Medulla oblongata (tissue), 1 donor: Measurements from ENCODE around the gene GPC5.

Experiments used
- DNase-seq: peaks from one replicate; pipeline ENCODE4 v3.0.0-alpha.2; 2015; ENCODE audit errors: extremely low spot score

The GPC5 gene

GRCh38 chr13:91537376-91537775 lies 139.0 kb downstream of the GPC5 start:
- DNase-seq: no peak

- no peak for DNase-seq
These were observed 141.1 kb downstream of the GPC5 start for GRCh38 chr13:91539286-91540157.

GRCh38 chr13:91540158-91540736 lies 141.8 kb downstream of the GPC5 start:
- DNase-seq: no peak

GRCh38 chr13:91544723-91545122 lies 146.3 kb downstream of the GPC5 start:
- peak; percentile 23 for DNase-seq

- no peak for DNase-seq
These were observed 148.5 kb downstream of the GPC5 start for GRCh38 chr13:91546900-91547299.

- DNase-seq: no peak
These were observed 155.2 kb downstream of the GPC5 start for GRCh38 chr13:91553584-91553983.

- DNase-seq: no peak
These were observed 155.7 kb downstream of the GPC5 start for GRCh38 chr13:91554101-91554500.

GRCh38 chr13:91557328-91558090 lies 159.1 kb downstream of the GPC5 start:
- no peak for DNase-seq

GRCh38 chr13:91563799-91564198 lies 165.4 kb downstream of the GPC5 start:
- no peak for DNase-seq

- no peak for DNase-seq
These were observed 166.0 kb downstream of the GPC5 start for GRCh38 chr13:91564396-91564795.

GRCh38 chr13:91565296-91565695 lies 166.9 kb downstream of the GPC5 start:
- DNase-seq: no peak

GRCh38 chr13:91567485-91568207 lies 169.2 kb downstream of the GPC5 start:
- DNase-seq: no peak

GRCh38 chr13:91571681-91572080 lies 173.3 kb downstream of the GPC5 start:
- DNase-seq: no peak

GRCh38 chr13:91572439-91572838 lies 174.0 kb downstream of the GPC5 start:
- DNase-seq: no peak

- DNase-seq: peak; percentile 40
These were observed 174.7 kb downstream of the GPC5 start for GRCh38 chr13:91572944-91573598.

GRCh38 chr13:91574766-91575165 lies 176.3 kb downstream of the GPC5 start:
- peak; percentile 19 for DNase-seq

GRCh38 chr13:91576590-91576989 lies 178.2 kb downstream of the GPC5 start:
- DNase-seq: no peak

- DNase-seq: no peak
These were observed 180.9 kb downstream of the GPC5 start for GRCh38 chr13:91579320-91579719.

GRCh38 chr13:91580749-91581148 lies 182.3 kb downstream of the GPC5 start:
- no peak for DNase-seq

- DNase-seq: no peak
These were observed 188.2 kb downstream of the GPC5 start for GRCh38 chr13:91586609-91587008.

- DNase-seq: no peak
These were observed 190.1 kb downstream of the GPC5 start for GRCh38 chr13:91588541-91588940.
